ENCODE data around the gene OPN4. TPM values are rescaled to one million over a fixed set of nuclear protein-coding genes. Genes with fewer than 3 reads are reported as not detected.

The OPN4 gene
- total and polyA plus RNA-seq, 2 of the 8 experiments (the other 6 are each of a cell fraction or from before 2014, with no cell fraction given) = not detected

DNA sequence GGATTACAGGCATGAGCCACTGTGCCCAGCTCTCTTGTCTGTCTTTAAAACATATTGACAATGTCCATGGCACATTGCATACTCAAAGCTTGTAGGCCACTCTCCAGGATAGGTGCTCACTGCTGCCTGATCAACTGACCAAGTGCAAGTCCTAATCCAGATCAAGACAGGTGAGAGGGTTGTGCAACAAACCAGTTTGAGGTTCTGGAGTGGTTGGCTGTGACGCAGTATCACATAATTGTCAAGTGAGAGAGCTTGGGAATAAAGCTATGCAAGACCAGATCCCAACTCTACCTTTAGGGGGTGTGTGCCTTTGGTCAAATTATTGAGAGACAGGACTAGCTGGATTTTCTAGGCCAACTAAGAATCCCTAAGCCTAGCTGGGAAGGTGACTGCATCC, 43.0 kb upstream of the OPN4 start (continued):
- TF ChIP-seq CHD7 (IDR thresholded peaks at IDR 0.05; ENCODE audit: insufficient replicate concordance, low read length) = no peak

All from H1 (cell line).